Glomerular visceral epithelial cell (primary cell): Measurements from ENCODE around the gene RAB1B.
"Not testable (repeated sequence)": the region's sequence is repeated elsewhere in the genome, so short reads cannot be mapped to it uniquely, and the experiment has no call there.

Experiments
- DNase-seq: peaks from one replicate; pipeline ENCODE4 v3.0.0-alpha.2; 2016; ENCODE audit errors: extremely low spot score

RAB1B gene

GRCh38 chr11:66239998-66240780 is 28.2 kb upstream of the RAB1B start:
- no peak for DNase-seq

- no peak for DNase-seq
Observed at GRCh38 chr11:66240781-66241136, 27.7 kb upstream of the RAB1B start.

- DNase-seq: no peak
Observed at GRCh38 chr11:66242095-66242765, 26.2 kb upstream of the RAB1B start.

GRCh38 chr11:66243782-66244535 is 24.5 kb upstream of the RAB1B start:
- no peak for DNase-seq

- no peak for DNase-seq
Observed at GRCh38 chr11:66247295-66247694, 21.1 kb upstream of the RAB1B start.

- DNase-seq: no peak
Observed at GRCh38 chr11:66247801-66248200, 20.6 kb upstream of the RAB1B start.

- DNase-seq: no peak
Observed at GRCh38 chr11:66248903-66249302, 19.5 kb upstream of the RAB1B start.

GRCh38 chr11:66251809-66252208 is 16.6 kb upstream of the RAB1B start:
- no peak for DNase-seq

GRCh38 chr11:66253081-66253480 is 15.4 kb upstream of the RAB1B start:
- DNase-seq: not testable (repeated sequence)

- no peak for DNase-seq
Observed at GRCh38 chr11:66258473-66258893, 10.0 kb upstream of the RAB1B start.

- no peak for DNase-seq
Observed at GRCh38 chr11:66259225-66259624, 9.2 kb upstream of the RAB1B start.

- DNase-seq: no peak
Observed at GRCh38 chr11:66259956-66260355, 8.5 kb upstream of the RAB1B start.

GRCh38 chr11:66261578-66261977 is 6.9 kb upstream of the RAB1B start:
- DNase-seq: no peak

GRCh38 chr11:66262191-66262590 is 6.2 kb upstream of the RAB1B start:
- DNase-seq: no peak

- DNase-seq: no peak
Observed at GRCh38 chr11:66262696-66263095, 5.7 kb upstream of the RAB1B start.

GRCh38 chr11:66263231-66263630 is 5.2 kb upstream of the RAB1B start:
- DNase-seq: no peak

GRCh38 chr11:66263785-66264184 is 4.7 kb upstream of the RAB1B start:
- DNase-seq: no peak

- DNase-seq: no peak
Observed at GRCh38 chr11:66264383-66264782, 4.1 kb upstream of the RAB1B start.

- no peak for DNase-seq
Observed at GRCh38 chr11:66264914-66265313, 3.5 kb upstream of the RAB1B start.

- DNase-seq: no peak
Observed at GRCh38 chr11:66265531-66266377, 2.7 kb upstream of the RAB1B start.

GRCh38 chr11:66266378-66267038 is 1.9 kb upstream of the RAB1B start:
- DNase-seq: no peak
